Heart left ventricle (tissue), 16 donors: ENCODE measurements around the gene C3. TPM values are rescaled to one million over a fixed set of nuclear protein-coding genes. Genes with fewer than 3 reads are reported as not detected.
"Not testable (repeated sequence)": the region's sequence is repeated elsewhere in the genome, so short reads cannot be mapped to it uniquely, and the experiment has no call there.

ENCODE experiments used
- ATAC-seq, 4 donors: fragments of 200-7000 bp; cut with Tn5 transposase; one replicate each; pipeline ENCODE4 v1.9.1; 2020 to 2022; ENCODE audit warnings: moderate library complexity in 4 of 4, mild to moderate bottlenecking in 3 of 4, moderate number of reproducible peaks in 1 of 4
- DNase-seq, 5 donors: peaks; one replicate each; pipeline ENCODE4 v3.0.0-alpha.2; 2020
- H3K27ac ChIP-seq, 12 donors: fragments of 200-600 bp; sonication (generic) in 4 of 12; one replicate each; pipeline versions ENCODE4 v1.5.0 to v1.8.0; 2016 to 2022; ENCODE audit warnings: mild to moderate bottlenecking in 2 of 12
- H3K27me3 ChIP-seq, 9 donors: fragments of 200-600 bp; sonication (generic) in 2 of 9; one replicate each; pipeline versions ENCODE4 v1.5.1 to v1.8.0; 2016 to 2022; ENCODE audit warnings: mild to moderate bottlenecking in 3 of 9
- H3K36me3 ChIP-seq, 9 donors: fragments of 200-600 bp; sonication (generic) in 2 of 9; one replicate each; pipeline versions ENCODE4 v1.5.0 to v1.8.0; 2018 to 2022; ENCODE audit warnings: mild to moderate bottlenecking in 2 of 9
- H3K4me1 ChIP-seq, 12 donors: fragments of 200-600 bp; sonication (generic) in 4 of 12; one replicate each; pipeline versions ENCODE4 v1.5.0 to v1.8.0; 2016 to 2022; ENCODE audit warnings: mild to moderate bottlenecking in 3 of 12
- H3K4me3 ChIP-seq, 12 donors: fragments of 200-600 bp; sonication (generic) in 4 of 12; one replicate each; pipeline versions ENCODE4 v1.5.0 to v1.8.0; 2017 to 2022; ENCODE audit warnings: mild to moderate bottlenecking in 9 of 12, moderate library complexity in 4 of 12
- H3K9me3 ChIP-seq, 12 donors: fragments of 200-600 bp; sonication (generic) in 4 of 12; one replicate each; pipeline versions ENCODE4 v1.5.0 to v1.8.0; 2016 to 2022; ENCODE audit warnings: mild to moderate bottlenecking in 1 of 12
- POLR2A ChIP-seq, 2 donors: fragments of 450-650 bp; IDR thresholded peaks; one replicate each; pipeline ENCODE4 v1.6.1; 2017; ENCODE audit warnings: antibody characterized with exemption in 2 of 2, mild to moderate bottlenecking in 2 of 2, moderate library complexity in 2 of 2
- WGBS, 4 donors: extraction: QIAGEN DNeasy Blood & Tissue Kit in 2 of 4; methylation state at CpG; one replicate each; pipeline versions ENCODE4 v1.1.5 to v1.1.7; 2013 to 2018; 5-methylcytosine and 5-hydroxymethylcytosine counted together
- intact Hi-C, 10 donors: fragments of 100-400 bp; cut with DNase I; formaldehyde crosslinking; loops; one replicate each; pipeline versions ENCODE4 v1.11.1 to v1.14.2; 2022
- polyA plus RNA-seq, 2 donors: library from polyadenylated mRNA; stranded (reverse); fragments of 200-250 nt; gene quantifications; one replicate each; pipeline ENCODE4 v1.2.3, GENCODE V29; 2013
- total RNA-seq, 9 donors: library from RNA; depleted of rRNA in 2 of 9; stranded (reverse); fragments of >200 nt in 2 of 9; fragmentation: NEBNext Ultra II Directional in 3 of 9; extraction: Animal tissue kit (Norgen Biotek cat#: 25700) in 3 of 9; gene quantifications; one replicate each; pipeline versions ENCODE4 v1.1.0 to v1.2.4, GENCODE V29; 2016 to 2023
- TF ChIP-seq, protein P1 (sequence below), 12 donors: fragments of 200-600 bp; sonication (generic) in 4 of 12; IDR thresholded peaks; one replicate each; pipeline versions ENCODE4 v1.5.0 to v1.8.0; 2018 to 2022; ENCODE audit warnings: antibody characterized with exemption in 12 of 12, mild to moderate bottlenecking in 5 of 12
- donor health status: ischemic (EF 13 %, LVEDD 7.1; RV severe dilation, severe dysfunction).
- donor health status: healthy with polysubstance abuse.
- donor health status: DM: no; HTN: yes; CAD: no.
- donor health status: DM: no; HTN: no; CAD: no.
- donor health status: ischemic (EF 25% LVEDD 6.9; RV normal size, moderate dysfunction).
- donor health status: ischemic (EF 25% LVEDD 5.7; RV mildly dilated, moderate dysfunction).
- donor health status: healthy.
- donor health status: DM: yes; HTN: yes; CAD: no.
- donor health status: ischemic (EF 35%, LVEDD 5.7; RV mildly dilated, moderate dysfunction).
- donor health status: nonischemic (EF 11% LVEDD 7.7; RV severe dilation, severe dysfunction).
- donor health status: DM: yes; HTN: yes; CAD: no.
- donor health status: PGD.
- donor health status: ischemic (EF 29% LVEDD 5.4; RV normal size, mild dysfunction).
- donor health status: nonischemic (EF 23%, LVEDD 6.1; RV moderate dilation, normal function).

C3 gene
- total and polyA plus RNA-seq, 11 donors, result 31.7 to 1,888 (median 81.0) TPM

DNA sequence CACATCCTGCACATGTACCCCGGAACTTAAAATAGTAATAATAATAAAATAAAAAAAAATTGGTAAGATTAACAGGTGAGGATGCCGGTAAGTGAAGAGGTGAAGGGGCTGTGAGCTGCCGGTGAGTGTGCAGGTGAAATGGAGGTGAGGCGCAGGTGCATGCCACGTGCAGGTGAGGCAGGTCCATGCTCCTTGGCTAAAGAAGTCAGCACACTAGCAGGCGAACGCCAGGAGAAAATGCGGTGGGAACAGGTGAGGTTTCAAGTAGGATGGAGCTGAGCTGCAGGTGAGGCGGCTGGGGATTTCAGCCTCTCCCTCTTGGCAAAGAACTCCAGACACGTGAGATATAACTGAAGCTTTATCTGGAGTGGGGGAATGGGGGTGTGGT lies 43.0 kb downstream of the C3 start:
- H3K4me3 ChIP-seq, result no peak overlapping the region
- ATAC-seq, result no peak
- 76 to 80% (median 79%) methylated on average over 10 of the region's 10 CpGs for WGBS, 4 donors
- H3K36me3 ChIP-seq, result peaks cover 0 to 3% (median 0%) of the 10 kb centered on the region in 9 donors
- DNase-seq, result no peak
- peaks cover 0 to 8% (median 0%) of the 10 kb centered on the region in 12 donors for H3K9me3 ChIP-seq
- peaks cover 0 to 35% (median 0%) of the 10 kb centered on the region in 9 donors for H3K27me3 ChIP-seq
- TF ChIP-seq POLR2A (IDR thresholded peaks at IDR 0.05), result no peak
- TF ChIP-seq, protein P1, sequence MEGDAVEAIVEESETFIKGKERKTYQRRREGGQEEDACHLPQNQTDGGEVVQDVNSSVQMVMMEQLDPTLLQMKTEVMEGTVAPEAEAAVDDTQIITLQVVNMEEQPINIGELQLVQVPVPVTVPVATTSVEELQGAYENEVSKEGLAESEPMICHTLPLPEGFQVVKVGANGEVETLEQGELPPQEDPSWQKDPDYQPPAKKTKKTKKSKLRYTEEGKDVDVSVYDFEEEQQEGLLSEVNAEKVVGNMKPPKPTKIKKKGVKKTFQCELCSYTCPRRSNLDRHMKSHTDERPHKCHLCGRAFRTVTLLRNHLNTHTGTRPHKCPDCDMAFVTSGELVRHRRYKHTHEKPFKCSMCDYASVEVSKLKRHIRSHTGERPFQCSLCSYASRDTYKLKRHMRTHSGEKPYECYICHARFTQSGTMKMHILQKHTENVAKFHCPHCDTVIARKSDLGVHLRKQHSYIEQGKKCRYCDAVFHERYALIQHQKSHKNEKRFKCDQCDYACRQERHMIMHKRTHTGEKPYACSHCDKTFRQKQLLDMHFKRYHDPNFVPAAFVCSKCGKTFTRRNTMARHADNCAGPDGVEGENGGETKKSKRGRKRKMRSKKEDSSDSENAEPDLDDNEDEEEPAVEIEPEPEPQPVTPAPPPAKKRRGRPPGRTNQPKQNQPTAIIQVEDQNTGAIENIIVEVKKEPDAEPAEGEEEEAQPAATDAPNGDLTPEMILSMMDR (IDR thresholded peaks at IDR 0.05), result no peak
- intact Hi-C loops, result no loop called here
- H3K27ac ChIP-seq, result no peak overlapping the region
- H3K4me1 ChIP-seq, result peaks cover 0 to 16% (median 0%) of the 10 kb centered on the region in 12 donors

DNA sequence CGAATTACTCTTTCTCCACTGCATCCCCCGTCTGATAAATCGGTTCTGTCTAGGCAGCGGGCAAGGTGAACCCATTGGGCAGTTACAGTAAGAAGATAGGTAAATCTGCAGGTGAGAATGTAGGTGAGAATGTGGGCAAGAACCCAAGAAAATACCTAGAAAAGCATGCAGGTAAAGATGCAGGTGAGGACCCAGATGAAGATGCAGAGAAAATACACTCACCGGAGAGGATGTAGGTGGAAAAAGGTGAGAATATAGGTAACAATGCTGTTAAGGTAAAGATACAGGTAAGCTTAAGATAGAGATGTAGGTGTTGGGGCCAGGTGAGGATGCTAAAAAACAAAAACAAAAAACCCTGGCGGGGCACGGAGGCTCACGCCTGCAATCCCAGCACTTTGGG lies 44.2 kb downstream of the C3 start:
- no peak for ATAC-seq
- no peak overlapping the region for H3K27ac ChIP-seq
- 82 to 88% (median 86%) methylated on average over 8 of the region's 8 CpGs for WGBS, 4 donors
- peaks cover 0 to 3% (median 0%) of the 10 kb centered on the region in 9 donors for H3K36me3 ChIP-seq
- TF ChIP-seq POLR2A (IDR thresholded peaks at IDR 0.05), result no peak
- TF ChIP-seq, protein P1 (IDR thresholded peaks at IDR 0.05), result no peak
- peaks cover 0 to 19% (median 0%) of the 10 kb centered on the region in 12 donors for H3K4me1 ChIP-seq
- intact Hi-C loops, result no loop called here
- no peak for DNase-seq
- no peak overlapping the region for H3K4me3 ChIP-seq
- H3K27me3 ChIP-seq, result peaks cover 0 to 35% (median 0%) of the 10 kb centered on the region in 9 donors
- H3K9me3 ChIP-seq, result peaks cover 0 to 8% (median 0%) of the 10 kb centered on the region in 12 donors

DNA sequence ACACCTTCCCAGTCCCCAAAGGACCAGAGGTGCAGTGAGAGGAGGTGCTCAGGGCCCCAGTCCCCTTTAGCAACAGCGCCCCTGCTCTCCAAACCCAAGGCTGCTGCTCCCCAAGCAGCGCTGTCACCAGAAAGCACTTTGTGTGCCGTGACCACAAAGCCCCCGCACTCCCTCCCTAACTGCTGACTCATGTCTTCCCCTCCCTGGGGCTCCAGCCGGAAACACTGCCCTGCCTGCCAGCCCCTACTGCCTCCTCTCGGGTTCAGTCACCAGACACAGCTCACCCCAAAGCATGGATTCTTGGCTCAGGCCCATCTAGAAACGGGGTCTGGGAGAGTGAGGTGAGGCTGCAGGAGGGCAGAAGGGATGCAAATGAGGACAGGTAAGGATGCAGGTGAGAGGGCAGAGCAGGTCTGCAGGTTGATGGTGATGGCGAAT lies 45.6 kb downstream of the C3 start:
- H3K27ac ChIP-seq, result peak overlapping the region in 1 of 12 donors; percentile 32
- 11 to 20% (median 18%) methylated on average over 6 to 8 of the region's 8 CpGs for WGBS, 4 donors
- ATAC-seq, result peak in 3 of 4 donors; percentile 50 to 62 (median 61)

DNA sequence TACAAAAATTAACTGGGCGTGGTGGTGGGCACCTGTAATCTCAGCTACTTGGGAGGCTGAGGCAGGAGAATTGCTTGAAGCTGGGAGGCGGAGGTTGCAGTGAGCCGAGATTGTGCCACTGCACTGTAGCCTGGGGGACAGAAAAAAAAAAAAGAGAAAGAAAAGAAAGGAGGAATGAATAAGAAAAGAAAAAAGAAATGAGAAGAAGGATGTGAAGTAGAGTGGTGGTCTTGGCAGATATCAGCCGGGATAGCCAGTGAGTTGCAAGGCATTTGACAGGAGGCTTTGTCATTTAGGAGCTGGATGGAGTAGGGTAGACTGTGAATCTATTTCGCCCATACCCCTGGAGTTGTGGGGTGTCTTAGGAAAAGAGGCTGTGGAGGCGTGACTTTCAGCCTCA lies 46.0 kb downstream of the C3 start:
- intact Hi-C loops, H3K27ac ChIP-seq, ATAC-seq, H3K9me3 ChIP-seq, H3K36me3 ChIP-seq, DNase-seq: not testable (repeated sequence)
- Histone ChIP-seq H3K4me3 (peak overlapping the region in 1 of 12 donors; percentile 30), H3K4me1 (peaks cover 0 to 24% (median 0%) of the 10 kb centered on the region in 12 donors), H3K27me3 (peaks cover 0 to 25% (median 0%) of the 10 kb centered on the region in 9 donors)
- 84 to 87% (median 85%) methylated on average over 6 of the region's 6 CpGs for WGBS, 4 donors

More for the DNA sequence above, 45.6 kb downstream of the C3 start:
- no peaks in the 10 kb centered on the region for H3K36me3 ChIP-seq
- H3K4me3 ChIP-seq, result peak overlapping the region in 1 of 12 donors; percentile 30
- intact Hi-C loops, result no loop called here
- peak; percentile 42 to 79 (median 51) for DNase-seq
- peaks cover 0 to 30% (median 0%) of the 10 kb centered on the region in 9 donors for H3K27me3 ChIP-seq
- peaks cover 0 to 24% (median 0%) of the 10 kb centered on the region in 12 donors for H3K4me1 ChIP-seq
- H3K9me3 ChIP-seq, result no peaks in the 10 kb centered on the region
- TF ChIP-seq, protein P1 (IDR thresholded peaks at IDR 0.05), result no peak
- no peak for TF ChIP-seq POLR2A (IDR thresholded peaks at IDR 0.05)
